Measurements from ENCODE around the gene HIGD2B. TPM values are rescaled to one million over a fixed set of nuclear protein-coding genes. Genes with fewer than 3 reads are reported as not detected.
A peak's percentile ranks its signal among the peaks of the same experiment; 100 is the strongest.
"Not testable (repeated sequence)": the region's sequence is repeated elsewhere in the genome, so short reads cannot be mapped to it uniquely, and the experiment has no call there.

Gene HIGD2B
- total and polyA plus RNA-seq, 11 donors, result 0.23 TPM; not detected in 10

GRCh38 chr15:72628249-72629067, 57.5 kb downstream of the HIGD2B start:
- H3K9me3 ChIP-seq; intact Hi-C loops (cut with DNase I); ATAC-seq; H3K27me3 ChIP-seq; H3K36me3 ChIP-seq; H3K27ac ChIP-seq; H3K4me3 ChIP-seq; H3K4me1 ChIP-seq: not testable (repeated sequence)
- peak in 1 of 12 donors; percentile 13 for TF ChIP-seq CTCF (IDR thresholded peaks at IDR 0.05)
- DNase-seq, result peak in 1 of 5 donors; percentile 6
- WGBS, 4 donors, result 89 to 95% (median 91%) methylated on average over 5 to 11 of the region's 11 CpGs

GRCh38 chr15:72626153-72626552, 59.8 kb downstream of the HIGD2B start:
- intact Hi-C loops (cut with DNase I); H3K4me1 ChIP-seq; H3K27ac ChIP-seq; H3K27me3 ChIP-seq; H3K4me3 ChIP-seq; DNase-seq; H3K36me3 ChIP-seq; H3K9me3 ChIP-seq; ATAC-seq: not testable (repeated sequence)
- WGBS, 4 donors, result 66 to 79% (median 75%) methylated on average over 3 of the region's 3 CpGs

Other genes starting within 250 kb of the HIGD2B start
- gene ARIH1, start 211.9 kb downstream of the HIGD2B start, total RNA-seq, result 100 to 1,000 TPM in 7 of 9 donors, 10 to 100 TPM in 2; 50.2 to 217 (median 167) TPM
- 10 to 100 TPM; 25.3 to 34.9 TPM for gene ARIH1, start 211.9 kb downstream of the HIGD2B start, polyA plus RNA-seq
- not detected for gene GOLGA6B, start 31.5 kb downstream of the HIGD2B start, total RNA-seq
- not detected for gene GOLGA6B, start 31.5 kb downstream of the HIGD2B start, polyA plus RNA-seq
- gene BBS4, start within 50 bp of the HIGD2B start, total RNA-seq, result 10 to 100 TPM in 6 of 9 donors, 1 to 10 TPM in 3; 5.9 to 19.4 (median 13.1) TPM
- gene BBS4, start within 50 bp of the HIGD2B start, polyA plus RNA-seq, result 10 to 100 TPM in 1 of 2 donors, 1 to 10 TPM in 1; 5.5 to 12.7 TPM
- gene ADPGK, start 97.6 kb upstream of the HIGD2B start, total RNA-seq, result 10 to 100 TPM in 5 of 9 donors, 1 to 10 TPM in 4; 7.1 to 31.7 (median 10.4) TPM
- 10 to 100 TPM in 1 of 2 donors, 1 to 10 TPM in 1; 9.1 to 14.3 TPM for gene ADPGK, start 97.6 kb upstream of the HIGD2B start, polyA plus RNA-seq